Muscle of leg (tissue), 11 donors: ENCODE data around the gene CD300LF. TPM values are rescaled to one million over a fixed set of nuclear protein-coding genes. Genes with fewer than 3 reads are reported as not detected.

Source experiments
- DNase-seq: peaks from one replicate; pipeline ENCODE4 v3.0.0; 2013
- H3K27ac ChIP-seq: one replicate; pipeline ENCODE4 v1.5.1; 2013; ENCODE audit warnings: mild to moderate bottlenecking, low read length, control low read depth
- H3K27me3 ChIP-seq: one replicate; pipeline ENCODE4 v1.6.1; 2013; ENCODE audit warnings: low read length; ENCODE audit not compliant: control insufficient read depth, insufficient read depth
- H3K36me3 ChIP-seq: one replicate; pipeline ENCODE4 v1.6.1; 2013; ENCODE audit warnings: low read length; ENCODE audit not compliant: control insufficient read depth, insufficient read depth
- H3K4me1 ChIP-seq: one replicate; pipeline ENCODE4 v1.6.1; 2013; ENCODE audit warnings: low read length; ENCODE audit not compliant: control insufficient read depth, insufficient read depth
- H3K4me3 ChIP-seq: one replicate; pipeline ENCODE4 v1.5.1; 2013; ENCODE audit warnings: low read length, control low read depth
- H3K9me3 ChIP-seq: replicated peaks from 2 replicates; pipeline ENCODE4 v1.6.1; 2013; ENCODE audit warnings: low read depth, low read length; ENCODE audit not compliant: control insufficient read depth
- WGBS: methylation state at CpG from one replicate; pipeline ENCODE4 v1.1.5; 2013; ENCODE audit warnings: missing lambda C conversion rate; ENCODE audit not compliant: insufficient coverage; 5-methylcytosine and 5-hydroxymethylcytosine counted together
- polyA plus RNA-seq, 8 donors: library from polyadenylated mRNA; unstranded; fragments of 120-200 nt; gene quantifications; one replicate each; pipeline versions ENCODE4 v1.2.1 to v1.2.3, GENCODE V29; 2013; ENCODE audit warnings: inconsistent platforms in 1 of 8, low replicate concordance in 1 of 8; ENCODE audit not compliant: insufficient read length in 8 of 8, insufficient read depth in 1 of 8
- total RNA-seq: library from RNA; stranded (reverse); fragments of 120-200 nt; gene quantifications from one replicate; pipeline ENCODE4 v1.2.4, GENCODE V29; 2013

Gene CD300LF
- total and polyA plus RNA-seq, 9 donors, result 0.21 to 0.65 (median 0.45) TPM

GRCh38 chr17:74746376-74746775 lies 33.7 kb upstream of the CD300LF start:
- Histone ChIP-seq H3K4me1 (peaks cover 36% of the 10 kb centered on the region), H3K27me3 (peaks cover 67% of the 10 kb centered on the region), H3K36me3 (no peaks in the 10 kb centered on the region), H3K27ac (no peak overlapping the region), H3K4me3 (no peak overlapping the region), H3K9me3 (no peaks in the 10 kb centered on the region)
- no peak for DNase-seq
- 66% methylated on average over 5 of the region's 5 CpGs for WGBS

GRCh38 chr17:74745548-74746177 lies 32.9 kb upstream of the CD300LF start:
- Histone ChIP-seq H3K36me3 (no peaks in the 10 kb centered on the region), H3K4me1 (peaks cover 38% of the 10 kb centered on the region), H3K9me3 (no peaks in the 10 kb centered on the region), H3K27me3 (peaks cover 61% of the 10 kb centered on the region), H3K4me3 (no peak overlapping the region), H3K27ac (no peak overlapping the region)
- 71% methylated on average over 2 of the region's 8 CpGs for WGBS
- DNase-seq, result no peak

GRCh38 chr17:74744714-74745547 lies 32.2 kb upstream of the CD300LF start:
- peaks cover 38% of the 10 kb centered on the region for H3K4me1 ChIP-seq
- no peak overlapping the region for H3K4me3 ChIP-seq
- no peaks in the 10 kb centered on the region for H3K36me3 ChIP-seq
- WGBS, result 17% methylated on average over 15 of the region's 24 CpGs
- H3K9me3 ChIP-seq, result no peaks in the 10 kb centered on the region
- peaks cover 55% of the 10 kb centered on the region for H3K27me3 ChIP-seq
- DNase-seq, result no peak
- no peak overlapping the region for H3K27ac ChIP-seq

GRCh38 chr17:74744349-74744713 lies 31.6 kb upstream of the CD300LF start:
- Histone ChIP-seq H3K27ac (no peak overlapping the region), H3K4me1 (peaks cover 36% of the 10 kb centered on the region)
- DNase-seq, result no peak

GRCh38 chr17:74743755-74744154 lies 31.0 kb upstream of the CD300LF start:
- Histone ChIP-seq H3K27me3 (peaks cover 49% of the 10 kb centered on the region), H3K36me3 (no peaks in the 10 kb centered on the region), H3K4me3 (no peak overlapping the region)

More at GRCh38 chr17:74744349-74744713, 31.6 kb upstream of the CD300LF start:
- Histone ChIP-seq H3K4me3 (no peak overlapping the region), H3K36me3 (no peaks in the 10 kb centered on the region), H3K27me3 (peaks cover 49% of the 10 kb centered on the region), H3K9me3 (no peaks in the 10 kb centered on the region)
- WGBS, result 83% methylated on average over 1 of the region's 2 CpGs

GRCh38 chr17:74742978-74743545 lies 30.3 kb upstream of the CD300LF start:
- WGBS, result 85% methylated on average over 8 of the region's 9 CpGs

More at GRCh38 chr17:74743755-74744154, 31.0 kb upstream of the CD300LF start:
- Histone ChIP-seq H3K4me1 (peaks cover 37% of the 10 kb centered on the region), H3K9me3 (no peaks in the 10 kb centered on the region), H3K27ac (no peak overlapping the region)
- no peak for DNase-seq
- WGBS, result no CpG with 5 or more reads among the region's 2 CpGs

GRCh38 chr17:74742153-74742515 lies 29.4 kb upstream of the CD300LF start:
- Histone ChIP-seq H3K27ac (no peak overlapping the region), H3K4me3 (no peak overlapping the region), H3K36me3 (no peaks in the 10 kb centered on the region), H3K9me3 (no peaks in the 10 kb centered on the region), H3K27me3 (peaks cover 51% of the 10 kb centered on the region), H3K4me1 (peaks cover 43% of the 10 kb centered on the region)
- no peak for DNase-seq
- no CpG with 5 or more reads among the region's 4 CpGs for WGBS

More at GRCh38 chr17:74742978-74743545, 30.3 kb upstream of the CD300LF start:
- Histone ChIP-seq H3K36me3 (no peaks in the 10 kb centered on the region), H3K27ac (no peak overlapping the region), H3K4me3 (no peak overlapping the region), H3K4me1 (peaks cover 41% of the 10 kb centered on the region), H3K9me3 (no peaks in the 10 kb centered on the region), H3K27me3 (peaks cover 51% of the 10 kb centered on the region)
- DNase-seq, result no peak

- H3K4me1 ChIP-seq, result peaks cover 45% of the 10 kb centered on the region
- H3K4me3 ChIP-seq, result no peak overlapping the region
- peaks cover 54% of the 10 kb centered on the region for H3K27me3 ChIP-seq
- H3K27ac ChIP-seq, result no peak overlapping the region
- WGBS, result 78% methylated on average over 13 of the region's 17 CpGs
- no peaks in the 10 kb centered on the region for H3K36me3 ChIP-seq
- no peaks in the 10 kb centered on the region for H3K9me3 ChIP-seq
- no peak for DNase-seq
Observed at GRCh38 chr17:74740641-74741387, 28.1 kb upstream of the CD300LF start.

GRCh38 chr17:74740173-74740572 lies 27.4 kb upstream of the CD300LF start:
- H3K27ac ChIP-seq, result no peak overlapping the region
- no peak for DNase-seq
- no peak overlapping the region for H3K4me3 ChIP-seq
- H3K27me3 ChIP-seq, result peaks cover 54% of the 10 kb centered on the region
- 92% methylated on average over 6 of the region's 6 CpGs for WGBS
- no peaks in the 10 kb centered on the region for H3K9me3 ChIP-seq
- peaks cover 45% of the 10 kb centered on the region for H3K4me1 ChIP-seq
- H3K36me3 ChIP-seq, result no peaks in the 10 kb centered on the region
